Bronchial epithelial cell (primary cell): ENCODE data around the gene SLC16A4. TPM values are rescaled to one million over a fixed set of nuclear protein-coding genes. Genes with fewer than 3 reads are reported as not detected.

Experiments used
- DNase-seq: peaks from one replicate; pipeline ENCODE4 v3.0.0-alpha.2; 2010; ENCODE audit warnings: low read depth
- FAIRE-seq: peaks from 2 replicates; lab custom pipeline; 2011; peaks lifted over from hg19 to GRCh38; lab: Jason Lieb, UNC
- H3K27me3 ChIP-seq: 2 replicates; pipeline ENCODE4 v1.5.1; 2011; ENCODE audit warnings: low read length; ENCODE audit not compliant: control insufficient read depth, insufficient read depth
- H3K36me3 ChIP-seq: 2 replicates; pipeline ENCODE4 v1.5.1; 2011; ENCODE audit warnings: low read length; ENCODE audit not compliant: control insufficient read depth, insufficient read depth
- H3K4me3 ChIP-seq: 2 replicates; pipeline ENCODE4 v1.5.1; 2011; ENCODE audit warnings: mild to moderate bottlenecking, low read depth, low read length, control low read depth
- CTCF ChIP-seq: IDR thresholded peaks from 2 replicates; pipeline ENCODE4 v1.5.1; 2011; ENCODE audit warnings: mild to moderate bottlenecking, moderate library complexity, low read length, control low read depth, inconsistent platforms; ENCODE audit not compliant: insufficient read depth, severe bottlenecking
- total RNA-seq: library from RNA; depleted of rRNA; stranded (reverse); fragments of >200 nt; gene quantifications from 2 replicates; pipeline ENCODE4 v1.2.1, GENCODE V29; 2014

Gene SLC16A4
- total RNA-seq, 1 donor from 2014 or later, result 34.2 TPM

DNA sequence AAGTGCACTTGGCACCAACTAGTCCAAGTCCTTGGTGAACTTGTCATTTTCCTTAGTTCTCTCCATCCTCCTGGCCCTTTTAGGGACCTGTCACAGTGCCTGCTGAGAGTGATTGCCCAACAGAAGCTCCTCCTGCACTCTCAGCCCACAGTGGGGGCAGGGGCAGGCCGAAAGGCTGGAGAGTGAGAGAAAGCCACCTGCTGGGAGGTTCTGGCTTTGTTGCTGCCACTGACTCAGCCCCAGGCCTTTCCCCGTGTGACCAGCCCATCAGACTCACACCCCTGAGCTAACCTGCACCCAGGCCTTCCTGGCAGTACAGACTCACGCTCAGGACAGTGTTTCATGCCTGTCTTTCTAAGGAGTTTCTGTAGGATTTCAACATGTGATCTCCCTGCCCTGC, 43.0 kb upstream of the SLC16A4 start:
- Histone ChIP-seq H3K36me3 (no peaks in the 10 kb centered on the region), H3K27me3 (peaks cover 10% of the 10 kb centered on the region), H3K4me3 (no peak overlapping the region)
- peak; percentile 58 for TF ChIP-seq CTCF
- FAIRE-seq (no peak), DNase-seq (peak; percentile 73)

DNA sequence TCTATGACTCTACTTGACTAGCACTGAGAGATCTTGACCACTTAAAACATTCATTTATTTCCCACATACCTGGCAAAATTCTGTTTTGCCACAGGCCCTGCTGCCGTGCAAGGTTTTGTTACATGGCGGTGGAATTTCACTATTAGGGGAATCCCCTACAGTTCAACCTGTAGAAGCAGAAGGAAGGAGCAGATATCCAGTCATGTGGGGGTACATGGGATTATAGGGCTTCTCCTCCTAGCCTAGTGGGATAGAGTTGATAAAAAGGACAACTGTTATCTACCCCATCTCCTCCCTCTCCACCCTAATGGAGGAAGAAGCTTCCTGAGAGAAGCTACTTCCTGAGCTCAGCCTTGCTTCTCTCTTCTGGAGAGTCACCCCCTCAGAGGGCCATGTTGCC, 42.4 kb upstream of the SLC16A4 start:
- FAIRE-seq, result no peak
- Histone ChIP-seq H3K4me3 (no peak overlapping the region), H3K27me3 (peaks cover 10% of the 10 kb centered on the region)

DNA sequence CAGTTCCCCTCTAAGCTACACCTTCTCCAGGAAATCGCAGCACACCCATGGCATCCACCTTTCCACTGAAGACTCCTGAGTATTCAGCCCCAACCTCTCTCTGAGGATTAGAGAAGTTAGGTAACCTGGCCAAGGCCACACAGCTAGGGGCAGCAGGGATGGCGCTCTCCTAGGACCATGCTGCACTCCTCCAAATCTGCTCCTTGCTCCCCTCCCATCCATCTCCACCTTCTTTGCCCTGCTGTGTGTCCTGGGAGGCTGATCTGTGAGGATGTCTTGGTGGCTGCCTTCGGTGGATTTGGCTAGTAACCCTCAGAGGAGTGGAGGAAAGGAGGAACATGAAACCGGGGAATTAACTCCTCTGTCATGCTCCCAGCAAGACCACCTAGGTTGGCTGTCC, 40.1 kb upstream of the SLC16A4 start:
- Histone ChIP-seq H3K36me3 (no peaks in the 10 kb centered on the region), H3K27me3 (peaks cover 10% of the 10 kb centered on the region), H3K4me3 (no peak overlapping the region)
- DNase-seq, result no peak
- FAIRE-seq, result no peak
- no peak for TF ChIP-seq CTCF

More for the DNA sequence above, 42.4 kb upstream of the SLC16A4 start:
- DNase-seq, result no peak
- no peak for TF ChIP-seq CTCF
- H3K36me3 ChIP-seq, result no peaks in the 10 kb centered on the region

DNA sequence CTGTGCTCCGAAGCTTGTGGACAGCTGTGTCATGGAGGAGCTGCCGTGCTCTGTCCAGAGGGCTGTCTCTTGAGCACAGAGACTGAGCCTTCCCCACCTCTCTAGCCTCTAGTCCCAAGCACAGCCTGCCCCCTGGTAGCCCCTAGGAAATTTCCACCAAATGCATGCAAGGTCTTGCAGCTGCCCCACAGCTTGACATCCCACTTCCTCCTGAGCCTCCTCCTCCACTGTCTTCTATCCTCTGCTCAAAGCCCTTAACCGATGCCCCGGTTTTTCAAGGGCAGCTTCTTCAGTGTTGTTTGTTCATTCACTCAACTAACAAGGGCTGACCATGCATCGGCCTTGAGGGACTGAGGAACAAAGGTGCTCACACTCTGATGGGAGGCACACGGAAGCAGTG, 39.5 kb upstream of the SLC16A4 start:
- no peak for FAIRE-seq
- no peak for DNase-seq
- H3K4me3 ChIP-seq, result no peak overlapping the region
- TF ChIP-seq CTCF, result no peak
- H3K27me3 ChIP-seq, result peaks cover 10% of the 10 kb centered on the region
- H3K36me3 ChIP-seq, result no peaks in the 10 kb centered on the region

GRCh38 chr1:110428946-110429345, 38.1 kb upstream of the SLC16A4 start:
- H3K36me3 ChIP-seq, result no peaks in the 10 kb centered on the region
- H3K4me3 ChIP-seq, result no peak overlapping the region
- peaks cover 10% of the 10 kb centered on the region for H3K27me3 ChIP-seq
- no peak for DNase-seq
- TF ChIP-seq CTCF, result no peak
- no peak for FAIRE-seq

- Histone ChIP-seq H3K4me3 (no peak overlapping the region), H3K27me3 (peaks cover 9% of the 10 kb centered on the region), H3K36me3 (no peaks in the 10 kb centered on the region)
- TF ChIP-seq CTCF, result no peak
- no peak for DNase-seq
- no peak for FAIRE-seq
Measured at GRCh38 chr1:110426854-110427253, 36.0 kb upstream of the SLC16A4 start.
